C4-2B (cell line): ENCODE measurements around the gene MIPEP.
A peak's percentile ranks its signal among the peaks of the same experiment; 100 is the strongest.

Experiments used
- H3K27ac ChIP-seq: fragments of 450-650 bp; 2 replicates; pipeline ENCODE4 v1.5.1; 2017
- ZFX ChIP-seq: fragments of 450-650 bp; IDR thresholded peaks from 2 replicates; pipeline ENCODE4 v1.6.1; 2017
- TF ChIP-seq, protein P1 (sequence below): fragments of 450-650 bp; conservative IDR thresholded peaks from 2 replicates; pipeline ENCODE4 v1.5.1; 2017; ENCODE audit warnings: mild to moderate bottlenecking

MIPEP gene

GRCh38 chr13:23828086-23828485, 61.1 kb downstream of the MIPEP start:
- TF ChIP-seq ZFX, result no peak
- TF ChIP-seq, protein P1, sequence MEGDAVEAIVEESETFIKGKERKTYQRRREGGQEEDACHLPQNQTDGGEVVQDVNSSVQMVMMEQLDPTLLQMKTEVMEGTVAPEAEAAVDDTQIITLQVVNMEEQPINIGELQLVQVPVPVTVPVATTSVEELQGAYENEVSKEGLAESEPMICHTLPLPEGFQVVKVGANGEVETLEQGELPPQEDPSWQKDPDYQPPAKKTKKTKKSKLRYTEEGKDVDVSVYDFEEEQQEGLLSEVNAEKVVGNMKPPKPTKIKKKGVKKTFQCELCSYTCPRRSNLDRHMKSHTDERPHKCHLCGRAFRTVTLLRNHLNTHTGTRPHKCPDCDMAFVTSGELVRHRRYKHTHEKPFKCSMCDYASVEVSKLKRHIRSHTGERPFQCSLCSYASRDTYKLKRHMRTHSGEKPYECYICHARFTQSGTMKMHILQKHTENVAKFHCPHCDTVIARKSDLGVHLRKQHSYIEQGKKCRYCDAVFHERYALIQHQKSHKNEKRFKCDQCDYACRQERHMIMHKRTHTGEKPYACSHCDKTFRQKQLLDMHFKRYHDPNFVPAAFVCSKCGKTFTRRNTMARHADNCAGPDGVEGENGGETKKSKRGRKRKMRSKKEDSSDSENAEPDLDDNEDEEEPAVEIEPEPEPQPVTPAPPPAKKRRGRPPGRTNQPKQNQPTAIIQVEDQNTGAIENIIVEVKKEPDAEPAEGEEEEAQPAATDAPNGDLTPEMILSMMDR, result no peak
- no peak overlapping the region for H3K27ac ChIP-seq

- no peak for TF ChIP-seq ZFX
- TF ChIP-seq, protein P1, result no peak
- H3K27ac ChIP-seq, result no peak overlapping the region
Measured at GRCh38 chr13:23825179-23825578, 64.0 kb downstream of the MIPEP start.

DNA sequence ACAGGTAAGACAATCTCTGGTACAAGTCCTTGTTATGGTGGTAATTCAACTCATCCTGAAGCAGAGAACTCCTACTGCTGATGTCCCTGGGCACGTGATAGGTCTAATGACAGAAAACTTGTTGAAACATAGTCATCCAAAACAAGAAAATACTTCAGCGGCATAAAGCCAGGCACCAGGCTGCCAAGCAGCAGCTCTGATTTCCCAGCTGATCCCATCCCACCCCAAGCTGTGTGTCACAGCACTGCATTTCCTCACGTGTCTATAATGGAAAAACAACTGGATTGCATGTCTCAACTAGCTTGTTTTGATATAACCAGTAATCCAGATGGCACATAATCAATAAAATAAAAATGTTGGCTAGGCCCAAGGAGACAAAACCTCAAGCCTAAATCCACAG, 64.8 kb downstream of the MIPEP start:
- H3K27ac ChIP-seq, result no peak overlapping the region
- TF ChIP-seq, protein P1, result no peak
- no peak for TF ChIP-seq ZFX

GRCh38 chr13:23822252-23822824, 66.9 kb downstream of the MIPEP start:
- H3K27ac ChIP-seq, result no peak overlapping the region
- TF ChIP-seq, protein P1, result no peak
- no peak for TF ChIP-seq ZFX

GRCh38 chr13:23820530-23820929, 68.7 kb downstream of the MIPEP start:
- peak overlapping the region; percentile 41; the same call in 1 of the 2 replicates for H3K27ac ChIP-seq
- TF ChIP-seq, protein P1, result no peak
- no peak for TF ChIP-seq ZFX

DNA sequence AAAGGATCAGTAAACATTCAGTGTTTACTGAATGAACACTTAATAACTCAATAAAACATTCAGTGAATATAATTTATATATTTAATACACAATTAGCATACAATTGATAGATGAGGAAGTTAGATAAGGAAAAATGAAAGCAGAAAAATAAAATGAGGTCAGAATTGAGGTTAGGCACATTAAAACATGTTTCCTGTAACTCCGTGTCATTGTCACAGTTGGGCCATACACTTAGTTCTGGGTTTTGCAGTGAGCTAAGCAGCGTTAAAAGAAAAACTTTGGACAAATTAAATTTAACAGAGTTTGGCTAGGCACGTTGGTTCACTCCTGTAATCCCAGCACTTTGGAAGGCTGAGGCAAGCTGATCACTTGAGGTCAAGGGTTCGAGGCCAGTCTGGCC, 71.4 kb downstream of the MIPEP start:
- peak overlapping the region; percentile 71 for H3K27ac ChIP-seq
- TF ChIP-seq, protein P1, result no peak
- no peak for TF ChIP-seq ZFX

- H3K27ac ChIP-seq, result peak overlapping the region; percentile 61
- TF ChIP-seq, protein P1, result no peak
Measured at GRCh38 chr13:23817136-23817535, 72.1 kb downstream of the MIPEP start.
